ENCODE measurements around the gene UBE2E2. TPM values are rescaled to one million over a fixed set of nuclear protein-coding genes. Genes with fewer than 3 reads are reported as not detected.

The UBE2E2 gene
- total and polyA plus RNA-seq, 2 of the 13 experiments (the other 11 are each of a cell fraction or from before 2014, with no cell fraction given): 0.77 to 1.5 TPM

DNA sequence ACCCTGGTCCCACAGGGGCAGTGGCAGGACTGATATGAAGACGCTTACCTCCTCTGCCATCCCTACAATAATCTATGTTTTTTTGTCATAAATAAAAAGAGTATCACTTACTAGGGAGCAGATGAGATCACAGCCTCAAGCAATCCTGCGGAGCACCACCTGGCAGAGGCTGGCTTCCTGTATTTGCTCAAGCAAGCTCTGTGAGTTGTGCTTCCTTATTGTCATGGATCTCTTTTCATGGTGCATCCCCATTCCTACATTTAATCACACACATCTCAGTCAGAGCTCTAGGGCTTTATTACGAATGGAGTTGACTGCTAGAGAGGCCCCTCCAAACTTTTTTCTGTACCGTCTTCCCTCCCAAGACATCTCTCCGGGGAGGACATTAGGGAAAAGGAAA lies 186.0 kb downstream of the UBE2E2 start (continued):
- TF ChIP-seq, protein P1, sequence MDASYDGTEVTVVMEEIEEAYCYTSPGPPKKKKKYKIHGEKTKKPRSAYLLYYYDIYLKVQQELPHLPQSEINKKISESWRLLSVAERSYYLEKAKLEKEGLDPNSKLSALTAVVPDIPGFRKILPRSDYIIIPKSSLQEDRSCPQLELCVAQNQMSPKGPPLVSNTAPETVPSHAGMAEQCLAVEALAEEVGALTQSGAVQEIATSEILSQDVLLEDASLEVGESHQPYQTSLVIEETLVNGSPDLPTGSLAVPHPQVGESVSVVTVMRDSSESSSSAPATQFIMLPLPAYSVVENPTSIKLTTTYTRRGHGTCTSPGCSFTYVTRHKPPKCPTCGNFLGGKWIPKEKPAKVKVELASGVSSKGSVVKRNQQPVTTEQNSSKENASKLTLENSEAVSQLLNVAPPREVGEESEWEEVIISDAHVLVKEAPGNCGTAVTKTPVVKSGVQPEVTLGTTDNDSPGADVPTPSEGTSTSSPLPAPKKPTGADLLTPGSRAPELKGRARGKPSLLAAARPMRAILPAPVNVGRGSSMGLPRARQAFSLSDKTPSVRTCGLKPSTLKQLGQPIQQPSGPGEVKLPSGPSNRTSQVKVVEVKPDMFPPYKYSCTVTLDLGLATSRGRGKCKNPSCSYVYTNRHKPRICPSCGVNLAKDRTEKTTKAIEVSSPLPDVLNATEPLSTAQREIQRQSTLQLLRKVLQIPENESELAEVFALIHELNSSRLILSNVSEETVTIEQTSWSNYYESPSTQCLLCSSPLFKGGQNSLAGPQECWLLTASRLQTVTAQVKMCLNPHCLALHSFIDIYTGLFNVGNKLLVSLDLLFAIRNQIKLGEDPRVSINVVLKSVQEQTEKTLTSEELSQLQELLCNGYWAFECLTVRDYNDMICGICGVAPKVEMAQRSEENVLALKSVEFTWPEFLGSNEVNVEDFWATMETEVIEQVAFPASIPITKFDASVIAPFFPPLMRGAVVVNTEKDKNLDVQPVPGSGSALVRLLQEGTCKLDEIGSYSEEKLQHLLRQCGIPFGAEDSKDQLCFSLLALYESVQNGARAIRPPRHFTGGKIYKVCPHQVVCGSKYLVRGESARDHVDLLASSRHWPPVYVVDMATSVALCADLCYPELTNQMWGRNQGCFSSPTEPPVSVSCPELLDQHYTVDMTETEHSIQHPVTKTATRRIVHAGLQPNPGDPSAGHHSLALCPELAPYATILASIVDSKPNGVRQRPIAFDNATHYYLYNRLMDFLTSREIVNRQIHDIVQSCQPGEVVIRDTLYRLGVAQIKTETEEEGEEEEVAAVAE (CRISPR knock-in tag; IDR thresholded peaks at IDR 0.05; ENCODE audit: borderline replicate concordance): no peak
- no peak for TF ChIP-seq GFI1 (CRISPR knock-in tag; IDR thresholded peaks at IDR 0.05; ENCODE audit: borderline replicate concordance)
- no peak for TF ChIP-seq HOXD1 (CRISPR knock-in tag; IDR thresholded peaks at IDR 0.05)
- TF ChIP-seq ZFYVE20 (CRISPR knock-in tag; IDR thresholded peaks at IDR 0.05; ENCODE audit: borderline replicate concordance, low read depth): no peak
- no peak for TF ChIP-seq FOXJ3 (CRISPR knock-in tag; IDR thresholded peaks at IDR 0.05; ENCODE audit: borderline replicate concordance)
- no peak for TF ChIP-seq SRSF1 (optimal IDR thresholded peaks at IDR 0.05; ENCODE audit: low read depth, low read length)
- TF ChIP-seq, protein P2, sequence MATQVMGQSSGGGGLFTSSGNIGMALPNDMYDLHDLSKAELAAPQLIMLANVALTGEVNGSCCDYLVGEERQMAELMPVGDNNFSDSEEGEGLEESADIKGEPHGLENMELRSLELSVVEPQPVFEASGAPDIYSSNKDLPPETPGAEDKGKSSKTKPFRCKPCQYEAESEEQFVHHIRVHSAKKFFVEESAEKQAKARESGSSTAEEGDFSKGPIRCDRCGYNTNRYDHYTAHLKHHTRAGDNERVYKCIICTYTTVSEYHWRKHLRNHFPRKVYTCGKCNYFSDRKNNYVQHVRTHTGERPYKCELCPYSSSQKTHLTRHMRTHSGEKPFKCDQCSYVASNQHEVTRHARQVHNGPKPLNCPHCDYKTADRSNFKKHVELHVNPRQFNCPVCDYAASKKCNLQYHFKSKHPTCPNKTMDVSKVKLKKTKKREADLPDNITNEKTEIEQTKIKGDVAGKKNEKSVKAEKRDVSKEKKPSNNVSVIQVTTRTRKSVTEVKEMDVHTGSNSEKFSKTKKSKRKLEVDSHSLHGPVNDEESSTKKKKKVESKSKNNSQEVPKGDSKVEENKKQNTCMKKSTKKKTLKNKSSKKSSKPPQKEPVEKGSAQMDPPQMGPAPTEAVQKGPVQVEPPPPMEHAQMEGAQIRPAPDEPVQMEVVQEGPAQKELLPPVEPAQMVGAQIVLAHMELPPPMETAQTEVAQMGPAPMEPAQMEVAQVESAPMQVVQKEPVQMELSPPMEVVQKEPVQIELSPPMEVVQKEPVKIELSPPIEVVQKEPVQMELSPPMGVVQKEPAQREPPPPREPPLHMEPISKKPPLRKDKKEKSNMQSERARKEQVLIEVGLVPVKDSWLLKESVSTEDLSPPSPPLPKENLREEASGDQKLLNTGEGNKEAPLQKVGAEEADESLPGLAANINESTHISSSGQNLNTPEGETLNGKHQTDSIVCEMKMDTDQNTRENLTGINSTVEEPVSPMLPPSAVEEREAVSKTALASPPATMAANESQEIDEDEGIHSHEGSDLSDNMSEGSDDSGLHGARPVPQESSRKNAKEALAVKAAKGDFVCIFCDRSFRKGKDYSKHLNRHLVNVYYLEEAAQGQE (IDR thresholded peaks at IDR 0.05; ENCODE audit: borderline replicate concordance in 1 of 2, low read depth in 1 of 2, low read length in 2 of 2): no peak

Data from HepG2 (cell line).